Rectal smooth muscle tissue (tissue), 1 donor: Measurements from ENCODE around the gene TXNRD2.
"Not testable (repeated sequence)": the region's sequence is repeated elsewhere in the genome, so short reads cannot be mapped to it uniquely, and the experiment has no call there.

ENCODE experiments used
- H3K27ac ChIP-seq: one replicate; pipeline ENCODE4 v1.7.0; 2013; ENCODE audit warnings: low read depth, low read length, inconsistent platforms
- H3K27me3 ChIP-seq: one replicate; pipeline ENCODE4 v1.7.0; 2013; ENCODE audit warnings: low read length; ENCODE audit not compliant: control insufficient read depth, insufficient read depth
- H3K36me3 ChIP-seq: one replicate; pipeline ENCODE4 v1.7.0; 2013; ENCODE audit warnings: low read length; ENCODE audit not compliant: control insufficient read depth, insufficient read depth
- H3K4me1 ChIP-seq: one replicate; pipeline ENCODE4 v1.7.0; 2013; ENCODE audit warnings: low read length; ENCODE audit not compliant: control insufficient read depth, insufficient read depth
- H3K4me3 ChIP-seq: one replicate; pipeline ENCODE4 v1.7.0; 2013; ENCODE audit warnings: low read length
- H3K9ac ChIP-seq: one replicate; pipeline ENCODE4 v1.7.0; 2013; ENCODE audit warnings: low read length

Gene TXNRD2

DNA sequence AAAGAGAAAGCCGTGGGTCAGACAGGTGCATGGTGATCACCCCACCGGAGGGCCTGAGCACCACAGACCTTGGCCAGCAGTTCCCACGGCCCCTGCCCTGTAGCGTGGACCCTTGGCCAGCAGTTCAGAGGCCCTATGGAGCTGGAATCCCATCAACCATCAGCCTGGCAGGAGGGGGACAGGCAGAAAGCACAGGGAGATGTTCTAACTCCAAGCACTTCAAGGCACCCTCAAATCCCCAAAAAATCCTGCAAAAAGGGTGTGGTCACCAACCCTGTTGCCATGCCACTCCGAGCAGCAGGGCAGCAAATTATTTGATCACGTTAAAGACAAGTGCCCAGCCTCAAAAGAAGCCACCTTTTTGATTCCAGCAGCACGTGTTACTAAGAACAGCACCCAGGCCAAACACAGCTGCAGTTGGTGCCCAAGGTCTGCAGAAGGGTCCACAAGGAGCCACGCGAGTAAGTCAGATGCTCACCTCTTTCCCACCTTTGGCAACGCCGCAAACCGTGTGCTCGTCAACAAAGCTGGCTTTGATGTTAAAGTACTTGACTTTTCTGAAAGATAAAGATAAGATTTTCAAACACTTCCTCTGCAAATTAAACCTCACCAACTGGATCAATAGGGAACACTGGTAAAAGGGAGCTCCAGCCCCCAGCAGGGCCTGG, 26.2 kb downstream of the TXNRD2 start:
- no peak overlapping the region for H3K4me3 ChIP-seq
- peaks cover 25% of the 10 kb centered on the region for H3K36me3 ChIP-seq
- no peaks in the 10 kb centered on the region for H3K4me1 ChIP-seq
- H3K27me3 ChIP-seq, result no peaks in the 10 kb centered on the region
- H3K9ac ChIP-seq, result no peak overlapping the region
- H3K27ac ChIP-seq, result no peak overlapping the region

DNA sequence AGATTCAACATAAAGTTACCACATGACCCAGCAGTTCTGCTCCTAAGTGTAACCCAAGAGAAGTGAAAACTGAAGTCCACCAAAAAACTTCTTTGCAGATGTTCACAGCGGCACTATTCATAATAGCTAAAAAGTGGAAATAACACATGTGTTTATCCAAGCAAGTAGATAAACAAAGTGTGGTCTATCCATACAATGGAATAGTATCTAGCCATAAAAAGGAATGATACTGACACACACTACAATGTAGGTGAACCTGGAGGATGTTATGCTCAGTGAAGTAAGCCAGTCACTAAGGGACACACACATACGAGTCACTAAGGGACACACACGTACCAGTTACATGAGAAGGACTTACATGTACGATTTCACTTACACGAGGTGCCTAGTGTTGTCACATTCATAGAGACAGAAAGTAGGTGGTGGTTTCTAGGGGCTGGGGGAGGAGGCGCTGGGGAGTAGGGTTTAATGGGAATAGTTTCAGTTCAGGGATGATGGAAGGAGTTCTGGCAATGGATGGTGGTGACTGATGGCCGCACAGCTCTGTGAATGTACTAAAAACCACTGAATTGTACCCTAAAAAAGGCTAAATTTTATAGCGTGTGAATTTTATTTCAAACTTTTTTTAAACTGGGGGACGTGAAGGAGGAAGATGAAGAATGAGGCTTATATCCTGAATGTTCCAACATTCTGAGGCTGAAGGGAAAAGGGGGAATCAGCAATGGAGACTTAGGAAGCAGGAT, 27.2 kb downstream of the TXNRD2 start:
- Histone ChIP-seq H3K4me1 (no peaks in the 10 kb centered on the region), H3K36me3 (peaks cover 25% of the 10 kb centered on the region), H3K4me3 (no peak overlapping the region), H3K27me3 (no peaks in the 10 kb centered on the region), H3K9ac (no peak overlapping the region), H3K27ac (no peak overlapping the region)

DNA sequence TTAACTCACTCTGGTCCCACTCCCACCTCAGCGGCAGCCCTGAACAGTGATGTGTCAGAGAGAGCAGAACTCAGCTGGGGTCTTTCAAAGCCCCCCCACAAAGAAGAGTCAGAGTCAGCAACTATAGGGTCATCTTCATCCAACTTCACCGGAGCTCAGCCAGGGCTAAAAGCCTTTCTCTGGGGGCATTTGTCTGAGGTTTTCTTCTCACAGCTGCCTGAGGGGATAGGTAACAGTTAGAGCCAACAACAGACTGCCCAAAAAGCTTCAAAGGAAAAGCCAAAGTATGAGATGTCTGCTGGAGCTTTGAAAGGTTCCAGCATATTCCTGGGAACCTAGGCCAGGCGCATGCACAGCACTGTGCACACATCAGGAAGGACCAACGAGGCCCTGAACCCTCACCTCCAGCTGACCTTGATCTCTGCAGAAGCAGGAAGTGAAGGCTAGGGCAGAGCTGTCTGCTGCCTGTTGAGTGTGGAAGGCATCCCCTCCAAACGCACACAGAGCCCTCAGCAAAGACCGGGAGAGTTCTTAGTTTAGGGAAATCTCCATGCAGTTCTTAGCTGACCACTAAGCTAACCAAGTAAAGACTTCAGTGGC, 28.2 kb downstream of the TXNRD2 start:
- Histone ChIP-seq H3K9ac (no peak overlapping the region), H3K27ac (no peak overlapping the region), H3K36me3 (peaks cover 25% of the 10 kb centered on the region)

DNA sequence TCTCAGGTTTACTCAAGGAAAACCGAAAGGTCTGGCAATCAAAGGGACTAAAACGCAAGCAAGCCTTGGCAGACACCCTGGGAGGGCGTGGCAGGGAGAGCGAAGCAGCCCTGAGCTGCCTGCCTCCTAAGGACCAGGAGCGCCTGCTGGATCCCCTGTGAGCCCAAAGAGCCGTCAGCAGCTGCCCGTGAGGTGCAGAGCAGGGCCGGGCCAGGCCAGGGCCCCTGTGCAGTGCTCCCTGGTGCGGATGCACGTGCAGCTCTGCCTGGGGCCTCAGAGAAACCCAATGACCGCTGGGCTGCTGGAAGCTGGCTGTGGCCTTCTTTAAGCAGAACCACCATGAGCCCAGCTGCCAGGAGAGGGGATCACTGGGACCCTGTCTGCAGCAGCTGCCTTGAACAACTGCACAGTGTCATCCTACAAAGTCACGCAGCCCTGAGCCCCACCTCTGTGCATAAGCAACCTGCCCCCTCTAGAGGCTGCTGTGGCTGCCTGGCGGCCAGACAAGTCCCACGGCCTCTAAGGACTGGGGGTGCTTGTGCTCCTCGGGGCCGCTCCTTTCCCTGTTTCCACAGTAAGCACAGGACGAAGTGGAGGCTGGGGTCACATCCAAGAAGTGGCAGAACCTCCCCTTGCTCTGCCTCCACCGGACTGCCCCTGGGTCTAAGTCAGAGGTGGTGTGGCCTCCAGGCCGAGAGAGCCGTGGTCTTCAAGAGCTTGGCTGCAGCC, 29.2 kb downstream of the TXNRD2 start:
- Histone ChIP-seq H3K27ac (no peak overlapping the region), H3K4me1 (no peaks in the 10 kb centered on the region), H3K27me3 (no peaks in the 10 kb centered on the region), H3K9ac (no peak overlapping the region), H3K4me3 (no peak overlapping the region), H3K36me3 (peaks cover 18% of the 10 kb centered on the region)

More for the DNA sequence above, 28.2 kb downstream of the TXNRD2 start:
- Histone ChIP-seq H3K4me1 (no peaks in the 10 kb centered on the region), H3K4me3 (no peak overlapping the region), H3K27me3 (no peaks in the 10 kb centered on the region)

DNA sequence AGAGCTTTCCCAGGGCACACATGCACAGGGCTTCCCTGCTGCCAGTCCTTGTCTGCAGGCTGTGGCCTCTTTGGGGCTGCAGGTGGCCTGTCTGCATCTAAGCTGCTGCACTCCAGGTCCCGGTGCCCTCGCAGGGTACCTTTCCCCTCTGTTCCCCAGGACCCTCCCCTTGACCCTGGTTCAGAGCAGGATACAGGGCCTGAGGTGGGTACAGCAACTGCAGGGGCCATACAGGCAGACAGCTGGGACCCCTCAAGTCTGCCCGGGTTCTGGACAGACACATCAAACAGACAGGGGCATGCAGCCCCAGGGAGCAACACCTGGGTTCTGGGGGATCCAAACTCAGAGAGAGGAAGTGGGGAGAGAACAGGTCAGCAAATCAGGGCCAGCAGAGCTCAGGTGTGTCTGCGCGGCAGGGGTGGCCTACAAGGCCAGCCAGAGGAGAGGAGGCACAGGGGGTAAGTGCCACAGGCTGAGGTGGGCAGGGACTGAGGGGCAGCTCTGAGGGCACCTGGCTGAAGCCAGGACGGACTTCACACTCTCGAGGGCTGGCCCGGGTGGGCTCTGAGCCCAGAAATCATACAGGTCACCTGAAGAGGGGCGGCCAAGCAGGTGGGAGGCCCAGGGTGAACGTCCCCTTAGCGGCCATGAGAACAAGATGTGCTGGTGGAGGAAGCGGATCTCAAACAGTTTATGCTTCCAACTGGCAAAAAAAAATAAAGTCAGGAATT, 29.9 kb downstream of the TXNRD2 start:
- H3K36me3 ChIP-seq, result peaks cover 16% of the 10 kb centered on the region
- no peaks in the 10 kb centered on the region for H3K27me3 ChIP-seq
- H3K9ac ChIP-seq, result no peak overlapping the region
- H3K4me1 ChIP-seq, result no peaks in the 10 kb centered on the region
- no peak overlapping the region for H3K4me3 ChIP-seq
- no peak overlapping the region for H3K27ac ChIP-seq

DNA sequence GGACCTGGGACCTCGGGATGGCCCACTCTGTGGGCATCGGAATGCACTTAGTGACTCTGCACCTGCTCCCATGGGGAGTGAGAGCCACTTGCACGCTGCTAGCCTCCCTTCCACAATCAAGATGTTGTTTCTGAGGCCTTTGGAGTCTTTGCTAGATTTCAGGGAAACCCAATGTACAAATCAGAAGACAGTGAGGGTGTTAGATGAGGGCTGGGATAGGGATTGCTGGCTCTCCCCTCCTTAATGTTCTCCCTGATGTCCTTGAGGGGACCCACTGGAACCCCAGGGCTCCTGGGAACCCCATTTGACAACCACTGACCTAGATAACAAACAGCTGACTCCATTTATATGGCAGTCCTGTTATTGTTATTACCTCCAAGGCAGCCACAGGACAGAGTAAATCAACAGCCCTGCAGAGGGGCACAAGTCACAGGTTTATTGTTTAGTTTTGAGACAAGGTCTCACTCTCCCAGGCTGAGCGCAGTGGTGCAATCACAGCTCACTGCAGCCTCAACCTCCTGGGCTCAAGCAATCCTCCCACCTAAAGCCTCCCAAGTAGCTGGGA, 31.4 kb downstream of the TXNRD2 start:
- Histone ChIP-seq H3K4me1 (no peaks in the 10 kb centered on the region), H3K27me3 (no peaks in the 10 kb centered on the region), H3K27ac (no peak overlapping the region), H3K36me3 (peaks cover 9% of the 10 kb centered on the region), H3K9ac (no peak overlapping the region), H3K4me3 (no peak overlapping the region)

DNA sequence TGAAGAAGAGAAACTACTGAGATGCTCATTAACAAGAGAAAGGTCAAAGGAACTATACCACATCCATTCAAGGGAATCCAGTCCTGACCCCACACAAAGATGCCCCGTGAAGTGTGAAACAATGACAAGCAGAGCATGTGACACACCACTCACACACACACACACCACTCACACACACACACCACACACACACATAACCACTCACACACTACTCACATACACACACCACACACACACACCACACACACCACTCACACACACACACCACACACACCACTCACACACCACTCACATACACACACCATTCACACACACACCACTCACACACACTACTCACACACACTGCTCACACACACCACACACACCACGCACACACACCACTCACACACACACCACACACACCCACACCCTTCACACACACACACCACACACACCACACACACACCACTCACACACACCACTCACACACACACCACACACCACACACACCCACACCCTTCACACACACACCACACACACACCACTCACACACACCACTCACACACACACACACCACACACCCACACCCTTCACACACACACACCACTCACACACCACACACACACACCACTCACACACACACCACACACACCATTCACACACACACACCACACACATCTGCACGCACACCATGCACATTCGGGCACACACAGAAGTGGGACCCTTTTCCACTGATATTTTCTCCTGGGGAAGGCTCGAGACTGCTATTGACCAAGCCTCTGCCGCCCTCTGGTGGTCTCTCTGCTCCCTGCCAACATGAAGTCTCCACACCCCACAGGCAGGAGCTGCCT, 32.1 kb downstream of the TXNRD2 start:
- Histone ChIP-seq H3K4me3 (no peak overlapping the region), H3K27ac (no peak overlapping the region), H3K9ac (no peak overlapping the region), H3K4me1 (no peaks in the 10 kb centered on the region), H3K27me3 (no peaks in the 10 kb centered on the region), H3K36me3 (peaks cover 3% of the 10 kb centered on the region)

DNA sequence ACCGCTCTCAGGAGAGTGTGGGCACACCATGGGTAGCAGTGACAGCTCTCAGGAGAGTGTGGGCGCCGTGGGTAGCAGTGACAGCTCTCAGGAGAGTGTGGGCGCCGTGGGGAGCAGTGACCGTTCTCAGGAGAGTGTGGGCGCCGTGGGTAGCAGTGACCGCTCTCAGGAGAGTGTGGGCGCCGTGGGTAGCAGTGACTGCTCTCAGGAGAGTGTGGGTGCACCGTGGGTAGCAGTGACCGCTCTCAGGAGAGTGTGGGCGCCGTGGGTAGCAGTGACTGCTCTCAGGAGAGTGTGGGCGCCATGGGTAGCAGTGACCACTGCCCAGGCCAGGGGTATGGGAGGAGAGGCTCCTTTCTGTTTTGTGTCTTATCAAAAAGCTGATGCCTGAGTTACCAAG, 33.7 kb downstream of the TXNRD2 start:
- H3K27me3 ChIP-seq, H3K4me3 ChIP-seq, H3K9ac ChIP-seq, H3K36me3 ChIP-seq, H3K27ac ChIP-seq, H3K4me1 ChIP-seq: not testable (repeated sequence)

DNA sequence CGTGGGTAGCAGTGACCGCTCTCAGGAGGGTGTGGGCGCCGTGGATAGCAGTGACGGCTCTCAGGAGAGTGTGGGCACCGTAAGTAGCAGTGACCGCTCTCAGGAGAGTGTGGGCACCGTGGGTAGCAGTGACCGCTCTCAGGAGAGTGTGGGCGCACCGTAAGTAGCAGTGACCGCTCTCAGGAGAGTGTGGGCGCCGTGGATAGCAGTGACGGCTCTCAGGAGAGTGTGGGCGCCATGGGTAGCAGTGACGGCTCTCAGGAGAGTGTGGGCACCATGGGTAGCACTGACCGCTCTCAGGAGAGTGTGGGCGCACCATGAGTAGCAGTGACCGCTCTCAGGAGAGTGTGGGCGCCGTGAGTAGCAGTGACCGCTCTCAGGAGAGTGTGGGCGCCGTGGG, 34.8 kb downstream of the TXNRD2 start:
- H3K27me3 ChIP-seq, H3K9ac ChIP-seq, H3K4me1 ChIP-seq, H3K36me3 ChIP-seq, H3K4me3 ChIP-seq, H3K27ac ChIP-seq: not testable (repeated sequence)

DNA sequence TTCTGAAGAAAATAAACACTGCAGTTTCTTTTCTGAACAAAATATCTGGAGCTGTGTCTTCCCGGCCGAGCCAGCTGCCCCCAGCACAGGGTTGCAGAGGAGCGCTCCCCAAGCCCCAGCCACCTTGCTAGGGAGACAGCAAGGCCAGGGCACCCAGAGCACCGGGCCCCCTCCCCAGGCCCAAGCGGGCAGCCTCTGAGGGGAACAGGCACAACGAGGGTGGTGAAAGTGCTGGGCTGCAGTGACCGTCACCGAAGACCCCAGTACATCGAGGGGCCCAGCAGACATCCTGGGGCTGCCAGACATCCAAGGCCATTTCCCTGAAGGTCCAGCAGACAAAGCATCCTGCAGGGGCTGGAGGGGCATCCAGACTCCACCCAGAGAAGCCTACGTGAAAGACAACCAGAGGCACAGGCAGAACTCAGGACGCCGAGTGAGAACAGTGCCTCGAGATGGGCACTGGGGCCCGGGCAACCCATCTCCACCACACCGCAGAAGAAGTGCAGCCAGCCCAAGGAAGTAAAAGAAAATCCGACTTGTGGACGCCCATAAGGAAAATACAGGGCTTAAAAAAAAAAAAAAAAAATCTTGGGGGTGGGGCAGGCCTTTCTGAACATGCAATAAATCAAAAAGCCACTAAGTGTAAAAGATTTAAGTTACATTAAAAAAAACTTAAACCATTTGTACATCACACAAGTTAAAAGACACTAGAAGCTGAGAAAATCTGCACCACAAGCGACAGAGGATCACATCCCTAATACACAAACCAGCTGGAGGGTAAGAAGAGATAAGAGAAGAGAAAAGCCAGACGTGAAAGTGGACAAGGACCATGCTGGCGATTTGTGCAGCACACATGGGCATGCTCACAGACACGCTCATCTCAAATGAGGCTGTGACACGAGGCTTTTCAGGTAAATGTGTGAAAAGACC, 36.0 kb downstream of the TXNRD2 start:
- H3K27me3 ChIP-seq, result no peaks in the 10 kb centered on the region
- no peak overlapping the region for H3K4me3 ChIP-seq
- no peaks in the 10 kb centered on the region for H3K36me3 ChIP-seq
- H3K9ac ChIP-seq, result no peak overlapping the region
- H3K27ac ChIP-seq, result no peak overlapping the region
- H3K4me1 ChIP-seq, result no peaks in the 10 kb centered on the region
